Spinal cord (tissue), 10 donors: ENCODE results near the gene MCF2L2. TPM values are rescaled to one million over a fixed set of nuclear protein-coding genes. Genes with fewer than 3 reads are reported as not detected.

ENCODE experiments used
- DNase-seq, 6 donors: peaks; one replicate each; pipeline versions ENCODE4 v3.0.0 to v3.0.0-alpha.2; 2013 to 2015; ENCODE audit warnings: low spot score in 6 of 6, low read depth in 4 of 6
- H3K27ac ChIP-seq: one replicate; pipeline ENCODE4 v1.5.1; 2013; ENCODE audit warnings: low read depth, low read length, control low read depth
- H3K27me3 ChIP-seq: one replicate; pipeline ENCODE4 v1.6.1; 2013; ENCODE audit warnings: low read length; ENCODE audit not compliant: control insufficient read depth, insufficient read depth
- H3K36me3 ChIP-seq: one replicate; pipeline ENCODE4 v1.6.1; 2013; ENCODE audit warnings: low read length; ENCODE audit not compliant: control insufficient read depth, insufficient read depth
- H3K4me1 ChIP-seq: one replicate; pipeline ENCODE4 v1.6.1; 2013; ENCODE audit warnings: low read length; ENCODE audit not compliant: control insufficient read depth, insufficient read depth
- H3K4me3 ChIP-seq: one replicate; pipeline ENCODE4 v1.5.1; 2013; ENCODE audit warnings: low read depth, low read length, control low read depth
- H3K9me3 ChIP-seq: one replicate; pipeline ENCODE4 v1.6.1; 2013; ENCODE audit warnings: low read length; ENCODE audit not compliant: control insufficient read depth, insufficient read depth
- WGBS: methylation state at CpG from one replicate; pipeline ENCODE4 v1.1.5; 2013; ENCODE audit warnings: missing lambda C conversion rate; ENCODE audit not compliant: insufficient coverage; 5-methylcytosine and 5-hydroxymethylcytosine counted together
- polyA plus RNA-seq, 2 donors: library from polyadenylated mRNA; unstranded; fragments of 120-200 nt; gene quantifications; one replicate each; pipeline ENCODE4 v1.2.1, GENCODE V29; 2013; ENCODE audit not compliant: insufficient read length in 2 of 2
- total RNA-seq, 2 donors: library from RNA; depleted of rRNA in 1 of 2; stranded (reverse); fragments of 120-200 nt in 1 of 2; fragments of >200 nt in 1 of 2; gene quantifications; one replicate each; pipeline versions ENCODE4 v1.2.3 to v1.2.4, GENCODE V29; 2013 to 2014
- donor health status: healthy.

Gene MCF2L2
- total and polyA plus RNA-seq, 4 donors, result 9.6 to 29.6 (median 18.8) TPM

DNA sequence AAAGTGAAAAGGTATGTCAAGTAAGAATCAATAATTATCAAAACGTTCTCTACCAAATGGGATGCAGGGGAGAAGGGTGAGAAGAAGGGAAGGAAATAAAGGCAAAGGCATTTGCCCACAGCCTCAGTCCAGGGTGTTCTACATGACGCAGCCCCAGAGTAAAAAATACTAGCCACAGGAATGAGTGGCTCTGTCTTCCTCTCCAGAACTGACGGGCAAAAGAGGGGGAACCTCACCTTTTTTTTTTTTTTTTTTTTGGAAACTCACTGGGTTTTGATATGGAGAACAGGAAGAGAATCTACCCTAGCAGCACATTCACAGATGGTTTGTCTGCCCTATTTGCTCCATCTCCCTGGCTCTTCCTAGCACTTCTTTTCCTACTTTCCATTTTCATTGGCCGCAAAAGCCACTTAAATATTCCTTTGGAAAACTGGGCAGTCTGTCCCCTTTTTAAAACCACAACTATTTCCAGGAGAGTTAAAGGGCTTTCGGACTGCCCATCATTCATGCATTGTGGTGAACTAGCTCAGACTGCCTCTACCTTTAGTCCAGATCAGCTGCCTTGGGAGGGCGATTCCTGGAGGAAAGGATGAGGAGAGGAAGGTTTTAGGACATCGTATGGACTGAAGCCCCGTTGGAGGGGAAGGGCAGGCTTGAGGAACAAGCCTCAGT is 147.2 kb downstream of the MCF2L2 start:
- WGBS, result 90% methylated on average over 2 of the region's 8 CpGs
- no peak for DNase-seq
- no peaks in the 10 kb centered on the region for H3K9me3 ChIP-seq

GRCh38 chr3:183279371-183279770 is 149.0 kb downstream of the MCF2L2 start:
- H3K4me1 ChIP-seq, result no peaks in the 10 kb centered on the region
- H3K27ac ChIP-seq, result no peak overlapping the region
- no peak for DNase-seq
- H3K36me3 ChIP-seq, result no peaks in the 10 kb centered on the region
- no peak overlapping the region for H3K4me3 ChIP-seq
- H3K27me3 ChIP-seq, result no peaks in the 10 kb centered on the region
- H3K9me3 ChIP-seq, result no peaks in the 10 kb centered on the region
- WGBS, result no CpG with 5 or more reads among the region's 3 CpGs

More for the DNA sequence above, 147.2 kb downstream of the MCF2L2 start:
- H3K27ac ChIP-seq, result no peak overlapping the region
- H3K4me1 ChIP-seq, result peaks cover 3% of the 10 kb centered on the region
- no peaks in the 10 kb centered on the region for H3K27me3 ChIP-seq
- H3K4me3 ChIP-seq, result no peak overlapping the region
- no peaks in the 10 kb centered on the region for H3K36me3 ChIP-seq

- DNase-seq, result peak in 2 of 6 donors; percentile 21 to 50
- Histone ChIP-seq H3K36me3 (peaks cover 4% of the 10 kb centered on the region), H3K4me3 (no peak overlapping the region), H3K27ac (no peak overlapping the region), H3K4me1 (no peaks in the 10 kb centered on the region), H3K27me3 (no peaks in the 10 kb centered on the region), H3K9me3 (no peaks in the 10 kb centered on the region)
- WGBS, result 80% methylated on average over 1 of the region's 4 CpGs
Observed at GRCh38 chr3:183278479-183279088, 149.8 kb downstream of the MCF2L2 start.

DNA sequence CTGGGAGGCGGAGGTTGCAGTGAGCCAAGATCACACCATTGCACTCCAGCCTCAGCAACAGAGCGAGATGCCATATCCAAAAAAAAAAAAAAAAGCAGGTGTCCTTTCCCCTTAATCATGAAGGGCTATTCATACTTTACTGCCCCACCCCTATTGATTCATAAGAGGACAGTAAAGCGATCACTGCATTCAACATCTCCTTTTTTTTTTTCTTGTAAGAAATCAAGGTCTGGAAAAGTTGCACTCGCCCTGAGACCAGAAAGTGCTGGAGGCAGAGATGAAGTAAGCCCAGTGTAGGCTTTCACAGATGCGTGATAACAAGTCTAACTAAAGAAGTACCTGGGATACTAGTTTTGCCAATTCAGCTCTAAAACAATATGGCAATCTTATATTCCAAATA is 151.2 kb downstream of the MCF2L2 start:
- Histone ChIP-seq H3K9me3 (no peaks in the 10 kb centered on the region), H3K4me3 (no peak overlapping the region), H3K4me1 (no peaks in the 10 kb centered on the region), H3K27me3 (no peaks in the 10 kb centered on the region), H3K36me3 (peaks cover 4% of the 10 kb centered on the region), H3K27ac (no peak overlapping the region)
- WGBS, result 100% methylated on average over 2 of the region's 5 CpGs
- DNase-seq, result no peak

DNA sequence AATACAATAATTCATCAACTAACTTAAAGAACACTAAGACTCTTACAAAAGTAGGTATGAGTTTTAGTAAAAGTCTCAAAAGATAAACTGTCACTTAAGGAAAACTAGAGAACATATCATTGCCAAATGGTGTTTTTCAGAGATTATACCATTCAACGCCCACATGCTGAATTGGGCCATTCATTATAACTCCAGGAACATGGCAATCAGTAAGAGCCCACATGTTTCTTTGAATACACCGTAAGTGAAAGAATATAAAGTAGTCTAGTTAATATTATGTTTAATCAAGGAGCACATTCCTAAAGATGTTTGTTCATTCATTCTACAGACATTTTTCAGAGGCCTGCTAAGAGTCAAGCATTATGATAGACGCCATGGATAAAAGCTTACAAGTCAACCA is 152.5 kb downstream of the MCF2L2 start:
- H3K9me3 ChIP-seq, result no peaks in the 10 kb centered on the region
- H3K27me3 ChIP-seq, result no peaks in the 10 kb centered on the region
- peaks cover 4% of the 10 kb centered on the region for H3K36me3 ChIP-seq
- no peak overlapping the region for H3K27ac ChIP-seq
- WGBS, result no CpG with 5 or more reads among the region's 3 CpGs
- DNase-seq, result no peak
- H3K4me3 ChIP-seq, result no peak overlapping the region
- H3K4me1 ChIP-seq, result no peaks in the 10 kb centered on the region

- Histone ChIP-seq H3K36me3 (peaks cover 4% of the 10 kb centered on the region), H3K27ac (no peak overlapping the region), H3K9me3 (no peaks in the 10 kb centered on the region), H3K4me1 (no peaks in the 10 kb centered on the region), H3K27me3 (no peaks in the 10 kb centered on the region), H3K4me3 (no peak overlapping the region)
- WGBS, result 33% methylated on average over 1 of the region's 2 CpGs
- DNase-seq, result peak in 2 of 6 donors; percentile 25 to 58
Observed at GRCh38 chr3:183275418-183275817, 153.0 kb downstream of the MCF2L2 start.

- Histone ChIP-seq H3K27me3 (no peaks in the 10 kb centered on the region), H3K27ac (no peak overlapping the region), H3K9me3 (no peaks in the 10 kb centered on the region), H3K4me1 (no peaks in the 10 kb centered on the region), H3K4me3 (no peak overlapping the region), H3K36me3 (peaks cover 4% of the 10 kb centered on the region)
- DNase-seq, result no peak
- WGBS, result 91% methylated on average over 3 of the region's 5 CpGs
Observed at GRCh38 chr3:183274609-183275008, 153.8 kb downstream of the MCF2L2 start.

GRCh38 chr3:183272791-183273190 is 155.6 kb downstream of the MCF2L2 start:
- Histone ChIP-seq H3K4me1 (no peaks in the 10 kb centered on the region), H3K36me3 (peaks cover 4% of the 10 kb centered on the region), H3K27ac (no peak overlapping the region), H3K27me3 (no peaks in the 10 kb centered on the region), H3K9me3 (no peaks in the 10 kb centered on the region), H3K4me3 (no peak overlapping the region)
- DNase-seq, result no peak

DNA sequence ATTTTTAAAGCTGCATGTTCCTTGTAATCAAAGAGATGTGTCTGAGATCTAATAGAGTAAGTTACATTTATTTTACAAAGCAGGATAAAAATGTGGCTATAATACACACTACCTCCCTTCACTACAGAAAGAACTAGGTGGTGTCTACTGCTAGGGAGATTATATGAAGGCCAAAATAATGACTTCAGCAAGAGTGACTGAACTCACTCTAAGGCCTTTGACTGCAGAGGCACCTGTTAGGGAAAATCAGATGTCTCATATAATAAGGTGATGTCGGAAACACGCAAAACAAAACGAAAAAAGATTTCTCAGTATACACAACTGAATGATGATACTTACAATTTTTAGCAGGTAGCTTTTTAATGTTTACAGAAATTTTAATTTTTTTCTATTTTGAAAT is 156.3 kb downstream of the MCF2L2 start:
- peaks cover 10% of the 10 kb centered on the region for H3K36me3 ChIP-seq
- no peak overlapping the region for H3K27ac ChIP-seq
- no peaks in the 10 kb centered on the region for H3K9me3 ChIP-seq
- H3K27me3 ChIP-seq, result no peaks in the 10 kb centered on the region
- DNase-seq, result no peak
- H3K4me3 ChIP-seq, result no peak overlapping the region
- H3K4me1 ChIP-seq, result peaks cover 4% of the 10 kb centered on the region
- WGBS, result no CpG with 5 or more reads among the region's 3 CpGs

GRCh38 chr3:183270344-183270743 is 158.1 kb downstream of the MCF2L2 start:
- H3K4me3 ChIP-seq, result no peak overlapping the region
- peaks cover 13% of the 10 kb centered on the region for H3K4me1 ChIP-seq
- DNase-seq, result no peak
- 100% methylated on average over 5 of the region's 7 CpGs for WGBS
- H3K9me3 ChIP-seq, result no peaks in the 10 kb centered on the region
- peaks cover 10% of the 10 kb centered on the region for H3K36me3 ChIP-seq
- no peak overlapping the region for H3K27ac ChIP-seq
- no peaks in the 10 kb centered on the region for H3K27me3 ChIP-seq
